ENCODE data around the gene CWF19L2.
"Not testable (repeated sequence)": the region's sequence is repeated elsewhere in the genome, so short reads cannot be mapped to it uniquely, and the experiment has no call there.

The CWF19L2 gene

GRCh38 chr11:107438148-107438547, 19.5 kb downstream of the CWF19L2 start:
- no peak for DNase-seq (ENCODE audit: low read depth, low spot score)

- no peak for DNase-seq (ENCODE audit: low read depth, low spot score)
These were observed 27.1 kb downstream of the CWF19L2 start for GRCh38 chr11:107430525-107430924.

- DNase-seq (ENCODE audit: low read depth, low spot score): no peak
These were observed 29.9 kb downstream of the CWF19L2 start for GRCh38 chr11:107427569-107428180.

GRCh38 chr11:107413352-107413751, 44.3 kb downstream of the CWF19L2 start:
- DNase-seq (ENCODE audit: low read depth, low spot score): no peak

- DNase-seq (ENCODE audit: low read depth, low spot score): no peak
These were observed 48.8 kb downstream of the CWF19L2 start for GRCh38 chr11:107408762-107409211.

- DNase-seq (ENCODE audit: low read depth, low spot score): no peak
These were observed 52.4 kb downstream of the CWF19L2 start for GRCh38 chr11:107405260-107405659.

- DNase-seq (ENCODE audit: low read depth, low spot score): not testable (repeated sequence)
These were observed 56.5 kb downstream of the CWF19L2 start for GRCh38 chr11:107401131-107401530.

- no peak for DNase-seq (ENCODE audit: low read depth, low spot score)
These were observed 60.3 kb downstream of the CWF19L2 start for GRCh38 chr11:107397357-107397756.

GRCh38 chr11:107392611-107393010, 65.0 kb downstream of the CWF19L2 start:
- no peak for DNase-seq (ENCODE audit: low read depth, low spot score)

GRCh38 chr11:107390701-107391100, 66.9 kb downstream of the CWF19L2 start:
- DNase-seq (ENCODE audit: low read depth, low spot score): not testable (repeated sequence)

GRCh38 chr11:107387666-107388065, 70.0 kb downstream of the CWF19L2 start:
- DNase-seq (ENCODE audit: low read depth, low spot score): no peak

GRCh38 chr11:107385361-107385981, 72.2 kb downstream of the CWF19L2 start:
- no peak for DNase-seq (ENCODE audit: low read depth, low spot score)

- DNase-seq (ENCODE audit: low read depth, low spot score): no peak
These were observed 73.3 kb downstream of the CWF19L2 start for GRCh38 chr11:107384144-107384852.

- DNase-seq (ENCODE audit: low read depth, low spot score): no peak
These were observed 85.2 kb downstream of the CWF19L2 start for GRCh38 chr11:107372439-107372838.

- no peak for DNase-seq (ENCODE audit: low read depth, low spot score)
These were observed 87.2 kb downstream of the CWF19L2 start for GRCh38 chr11:107370390-107370789.

GRCh38 chr11:107359701-107360100, 97.9 kb downstream of the CWF19L2 start:
- DNase-seq (ENCODE audit: low read depth, low spot score): no peak

- DNase-seq (ENCODE audit: low read depth, low spot score): no peak
These were observed 99.7 kb downstream of the CWF19L2 start for GRCh38 chr11:107357877-107358276.

- DNase-seq (ENCODE audit: low read depth, low spot score): no peak
These were observed 102.8 kb downstream of the CWF19L2 start for GRCh38 chr11:107354780-107355179.

- no peak for DNase-seq (ENCODE audit: low read depth, low spot score)
These were observed 119.7 kb downstream of the CWF19L2 start for GRCh38 chr11:107337917-107338316.

- no peak for DNase-seq (ENCODE audit: low read depth, low spot score)
These were observed 125.9 kb downstream of the CWF19L2 start for GRCh38 chr11:107331728-107332127.

- DNase-seq (ENCODE audit: low read depth, low spot score): no peak
These were observed 128.5 kb downstream of the CWF19L2 start for GRCh38 chr11:107329164-107329563.

- DNase-seq (ENCODE audit: low read depth, low spot score): no peak
These were observed 141.2 kb downstream of the CWF19L2 start for GRCh38 chr11:107316426-107316825.

- DNase-seq (ENCODE audit: low read depth, low spot score): no peak
These were observed 149.6 kb downstream of the CWF19L2 start for GRCh38 chr11:107307991-107308390.

Measured in activated CD4-positive, CD25-positive, alpha-beta regulatory T cell treated with anti-CD3 and anti-CD28 coated beads, Interleukin-2, amount 50 U/mL, for 16 hours (primary cell).